GM21526 (cell line): Measurements from ENCODE around the gene ANKRD31.

ENCODE experiments used
- ATAC-seq: cut with Tn5 transposase; IDR thresholded peaks from one replicate; pipeline ENCODE4 v1.9.1; 2021; ENCODE audit warnings: moderate library complexity; ENCODE audit not compliant: unreplicated experiment, low FRiP score

Gene ANKRD31

DNA sequence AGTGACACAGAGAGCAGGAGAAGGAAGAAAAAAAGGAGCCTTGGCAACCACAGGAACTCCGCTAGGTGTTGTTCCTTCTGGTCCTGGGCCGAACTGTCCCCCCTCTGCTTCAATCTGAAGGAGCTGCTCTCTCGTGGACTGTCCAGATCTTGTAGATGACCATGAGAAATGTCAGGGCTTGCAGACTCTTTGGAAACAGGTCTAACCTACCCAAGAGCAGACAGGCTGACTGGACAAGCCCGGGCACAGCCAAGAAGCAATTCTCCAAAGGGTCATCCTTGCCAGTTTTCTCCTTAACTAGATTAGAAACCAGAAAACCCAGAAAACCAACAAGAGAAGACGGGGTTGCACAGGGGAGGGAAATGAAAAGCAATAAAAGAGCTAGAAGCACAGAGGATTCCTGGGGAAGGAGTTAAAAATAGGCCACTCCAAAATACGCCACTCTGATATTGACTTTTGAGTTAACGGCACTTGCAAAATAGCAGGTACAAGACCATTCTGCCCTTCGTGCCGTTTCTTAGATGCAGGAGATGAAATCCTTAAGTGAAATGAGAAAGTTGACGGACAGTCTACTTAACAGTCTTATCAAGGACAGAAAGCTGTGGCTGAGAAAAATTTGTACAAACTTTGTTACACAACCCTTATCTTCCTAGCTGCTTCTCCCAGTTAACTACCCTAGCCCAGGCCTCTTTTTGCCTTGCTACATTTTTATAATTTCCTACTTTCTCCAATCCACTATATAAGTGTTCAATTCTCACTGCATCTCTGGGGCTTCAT lies 190.1 kb downstream of the ANKRD31 start:
- no peak for ATAC-seq

DNA sequence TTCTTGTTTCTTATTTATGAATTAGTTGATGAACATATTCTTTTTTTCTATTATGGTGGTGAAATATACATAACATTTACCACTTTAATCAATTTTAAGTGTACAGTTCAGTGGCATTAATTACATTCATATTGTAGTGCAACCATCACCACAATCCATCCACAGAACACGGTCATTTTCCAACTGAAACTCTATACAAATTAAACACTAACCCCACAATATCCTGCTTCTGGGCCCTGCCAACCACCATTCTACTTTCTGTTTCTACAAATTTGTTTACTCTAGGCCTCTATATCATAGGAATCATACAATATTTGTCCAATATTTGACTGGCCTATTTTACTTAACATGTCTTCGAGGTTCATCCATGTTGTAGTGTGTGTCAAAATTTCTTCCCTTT lies 191.6 kb downstream of the ANKRD31 start:
- no peak for ATAC-seq

DNA sequence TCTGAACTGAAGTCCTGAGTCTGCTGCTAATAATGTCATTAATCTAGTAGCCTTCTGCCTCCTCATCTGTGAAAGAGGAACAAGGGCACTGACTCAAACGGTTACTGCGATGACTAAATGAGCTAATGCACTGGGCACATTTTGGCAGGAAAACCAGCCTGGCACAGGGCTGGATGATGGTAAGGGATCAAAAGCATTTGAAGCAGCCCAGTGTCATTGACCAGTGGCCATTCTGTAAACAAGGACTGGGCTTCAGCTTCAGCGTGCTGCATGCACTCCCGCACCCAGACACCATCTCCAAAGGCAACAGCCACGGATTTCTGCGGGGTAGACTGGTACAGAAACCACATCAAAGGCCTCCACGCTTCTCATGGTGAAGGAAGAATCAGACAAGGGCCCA lies 192.3 kb downstream of the ANKRD31 start:
- ATAC-seq = no peak

DNA sequence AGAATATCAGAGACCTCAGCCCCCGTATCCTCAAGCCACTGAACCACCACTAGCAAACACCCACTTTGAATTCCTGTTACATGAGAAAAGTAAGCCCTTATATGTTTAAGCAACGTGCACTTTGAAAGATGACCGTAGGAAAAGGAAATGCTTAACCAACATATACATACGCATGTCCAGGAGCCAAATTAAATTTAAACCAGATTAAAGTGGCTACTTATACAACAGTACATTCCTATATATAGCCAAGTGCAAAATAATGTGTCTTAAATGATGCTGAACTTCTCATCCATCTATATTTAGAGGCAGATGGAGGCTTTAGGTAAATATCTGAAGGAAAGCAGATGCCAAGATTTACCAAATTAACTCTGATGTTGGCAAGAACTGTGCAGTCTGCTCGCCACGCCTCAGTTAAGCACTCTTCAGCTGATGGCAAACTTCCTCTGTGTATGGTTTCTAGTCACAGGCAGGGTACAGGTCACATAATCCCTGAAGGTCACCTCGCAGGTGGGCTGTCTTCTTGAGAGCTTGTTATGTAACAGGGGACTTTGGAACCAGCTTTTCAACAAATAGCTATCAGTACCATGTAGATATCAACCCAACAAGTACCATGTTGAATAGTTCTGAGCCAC lies 192.9 kb downstream of the ANKRD31 start:
- no peak for ATAC-seq

DNA sequence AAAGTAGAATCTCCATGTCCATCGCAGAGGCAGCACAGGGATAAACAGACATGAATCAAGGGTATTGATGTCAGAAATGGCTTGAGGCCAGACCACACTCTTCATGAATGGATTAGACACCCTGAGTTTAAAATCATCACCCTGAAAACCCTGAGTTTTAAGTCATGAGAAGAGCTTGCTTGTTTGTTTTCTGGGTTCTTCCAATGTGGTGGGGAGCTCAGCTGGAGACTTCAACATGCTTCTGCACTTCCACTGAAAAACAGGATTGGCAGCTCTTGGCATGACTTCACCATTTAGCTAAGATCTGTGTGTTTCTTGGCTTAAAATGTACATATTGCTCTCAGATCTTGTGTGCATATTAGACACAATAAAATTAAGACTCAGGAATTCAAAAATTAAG lies 194.2 kb downstream of the ANKRD31 start:
- no peak for ATAC-seq

DNA sequence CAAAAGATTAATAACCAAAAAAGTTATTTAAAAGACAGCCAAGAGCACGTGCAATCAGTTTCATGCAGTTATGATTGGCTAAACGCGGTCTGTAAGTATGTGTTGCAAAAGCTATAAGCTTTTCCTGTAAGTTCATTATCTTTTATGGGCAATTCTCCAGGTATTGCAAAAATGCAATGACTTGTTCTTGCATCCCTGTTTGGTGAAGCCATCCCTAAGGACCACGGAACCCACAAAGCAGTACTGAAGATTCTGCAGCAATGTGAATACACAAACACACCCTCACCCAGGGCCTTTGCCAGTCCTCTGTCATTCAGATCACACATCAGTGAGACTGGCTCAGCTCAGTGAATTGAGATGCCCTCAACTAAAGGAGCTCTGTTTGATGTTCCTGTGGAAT lies 195.7 kb downstream of the ANKRD31 start:
- ATAC-seq = no peak

DNA sequence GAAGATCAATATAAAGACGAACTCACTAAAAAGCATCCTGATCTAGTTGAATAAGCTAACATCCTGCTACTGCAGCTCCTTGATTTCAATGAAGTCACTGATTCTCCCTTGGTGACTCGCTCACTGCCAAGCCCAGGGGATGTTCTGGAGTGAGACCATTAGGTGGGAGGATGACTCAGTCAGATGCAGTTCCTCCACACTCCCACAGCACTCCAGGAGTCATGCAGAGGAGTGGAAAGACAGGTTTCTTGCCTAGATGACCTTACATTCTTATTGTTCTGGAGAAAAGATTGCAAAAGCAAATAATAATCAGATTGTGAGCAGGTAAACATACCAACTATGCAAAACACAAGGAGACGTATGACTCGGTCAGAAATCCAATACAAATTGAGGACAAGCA lies 199.6 kb downstream of the ANKRD31 start:
- no peak for ATAC-seq

DNA sequence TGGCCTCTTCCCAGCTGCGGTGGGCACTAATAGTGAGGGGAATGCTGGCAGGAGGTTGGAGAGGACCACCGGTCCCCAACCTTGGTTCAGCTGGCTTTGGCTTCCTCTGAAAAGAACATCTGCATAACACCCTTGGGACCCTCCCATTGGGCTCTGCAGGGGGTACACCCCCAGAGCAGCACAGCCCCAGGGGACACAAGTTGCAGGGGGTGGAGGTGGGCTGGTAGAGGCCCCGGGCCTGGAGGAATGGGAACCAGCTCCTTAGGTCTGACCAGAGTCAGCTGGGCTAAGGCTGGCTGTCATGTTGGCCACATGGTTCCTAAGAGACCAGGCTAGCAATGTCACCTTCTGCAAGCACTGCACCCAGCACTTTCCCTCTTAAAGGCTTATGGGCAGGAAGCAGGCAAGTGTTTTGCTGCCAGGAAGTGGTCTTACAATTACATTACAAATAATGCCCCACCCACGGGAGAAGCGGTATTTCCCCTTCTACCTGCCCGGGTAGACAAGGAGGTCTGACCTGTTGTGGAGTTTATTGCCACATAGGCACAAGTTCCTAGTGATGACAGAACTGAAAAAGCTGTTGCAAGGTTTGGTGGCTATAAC lies 202.4 kb downstream of the ANKRD31 start:
- ATAC-seq = no peak

DNA sequence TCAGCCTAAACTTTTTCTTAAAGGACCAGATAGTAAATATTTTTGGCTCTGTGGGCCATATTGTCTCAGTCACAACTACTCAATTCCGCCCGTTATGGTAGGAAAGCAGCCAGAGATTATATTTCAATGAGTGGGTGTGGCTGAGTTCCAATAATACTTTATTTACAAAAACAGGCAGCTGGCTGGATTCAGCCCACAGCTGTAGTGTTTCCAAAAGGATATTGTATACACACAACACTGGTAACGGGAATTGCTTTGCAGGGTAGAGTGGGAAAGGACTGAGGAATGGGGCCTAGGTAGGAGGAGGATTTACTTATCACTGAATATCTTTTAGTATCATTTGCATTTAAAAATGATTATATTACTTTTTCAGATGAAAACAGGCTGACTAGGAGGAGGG lies 205.3 kb downstream of the ANKRD31 start:
- ATAC-seq = no peak

DNA sequence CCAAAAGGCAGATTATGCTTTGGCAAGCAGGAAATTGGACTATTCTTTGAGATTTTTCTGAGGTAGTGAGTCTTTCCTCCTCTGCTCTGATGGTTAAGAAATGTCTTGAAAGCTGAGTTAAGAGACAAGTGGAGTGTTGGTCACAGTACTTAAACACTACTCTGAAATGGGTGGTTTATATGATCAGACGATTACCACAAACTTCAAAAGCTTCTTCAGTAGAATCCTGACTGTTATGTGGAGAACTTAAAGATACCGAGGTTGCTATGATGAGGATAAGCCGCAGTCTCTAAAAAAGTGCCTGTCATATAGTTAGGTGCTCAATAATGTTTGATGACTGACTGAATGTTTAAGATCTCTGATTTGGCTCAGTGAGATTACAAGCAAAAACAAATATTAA lies 208.6 kb downstream of the ANKRD31 start:
- ATAC-seq = no peak

DNA sequence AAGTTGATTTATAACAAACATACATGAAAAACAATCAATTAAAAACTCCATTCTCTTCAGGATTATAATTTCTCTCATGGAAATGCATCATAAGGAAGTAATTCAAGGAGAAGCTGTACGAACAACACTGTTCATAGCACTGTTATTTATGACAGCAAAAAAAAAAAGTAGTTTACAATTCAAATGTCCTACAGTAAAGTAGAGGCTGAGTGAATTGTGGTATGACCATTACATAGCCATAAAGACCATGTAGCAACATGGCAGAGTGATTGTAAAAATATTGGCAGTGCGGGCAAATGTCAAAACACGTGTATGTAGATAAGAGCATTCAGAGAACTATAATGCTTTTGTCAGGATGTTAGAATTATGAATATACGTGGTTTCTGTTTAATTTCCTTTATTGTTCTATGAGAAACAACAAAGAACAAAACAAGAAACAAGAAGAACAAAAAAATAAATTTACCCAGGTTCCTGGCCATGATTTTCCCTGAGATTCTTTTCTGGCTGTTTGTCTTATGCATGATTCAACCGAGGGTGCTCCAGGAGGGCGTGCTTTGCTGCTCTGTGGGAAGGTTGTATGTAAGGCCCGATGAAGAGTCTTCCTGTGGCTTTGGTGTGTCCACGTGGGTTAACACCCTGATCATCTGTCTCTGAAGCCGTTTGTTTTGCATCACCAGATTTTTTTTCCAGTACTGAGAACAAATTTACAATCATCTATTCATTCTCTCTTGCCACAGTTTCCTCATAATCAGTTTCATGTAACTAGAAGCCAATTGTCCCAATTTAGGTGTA lies 213.1 kb downstream of the ANKRD31 start:
- no peak for ATAC-seq

DNA sequence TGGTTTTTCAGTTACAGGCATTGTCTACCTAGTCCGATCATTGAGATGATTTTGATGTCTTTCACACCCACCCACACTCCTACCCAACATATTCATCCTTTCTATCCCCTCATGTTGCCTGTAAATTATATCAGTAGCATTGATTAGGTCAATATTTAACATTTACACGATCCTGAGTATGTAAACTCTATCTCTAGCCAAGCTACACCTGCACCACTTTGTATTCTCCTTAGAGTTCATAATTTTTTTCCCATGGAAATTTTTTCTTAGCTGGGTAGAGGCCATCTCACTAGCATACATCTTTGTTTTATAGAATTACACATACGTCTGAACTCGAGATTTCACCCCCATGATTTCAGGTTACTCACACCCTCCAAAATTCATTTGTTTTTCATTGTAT lies 214.9 kb downstream of the ANKRD31 start:
- ATAC-seq = no peak

DNA sequence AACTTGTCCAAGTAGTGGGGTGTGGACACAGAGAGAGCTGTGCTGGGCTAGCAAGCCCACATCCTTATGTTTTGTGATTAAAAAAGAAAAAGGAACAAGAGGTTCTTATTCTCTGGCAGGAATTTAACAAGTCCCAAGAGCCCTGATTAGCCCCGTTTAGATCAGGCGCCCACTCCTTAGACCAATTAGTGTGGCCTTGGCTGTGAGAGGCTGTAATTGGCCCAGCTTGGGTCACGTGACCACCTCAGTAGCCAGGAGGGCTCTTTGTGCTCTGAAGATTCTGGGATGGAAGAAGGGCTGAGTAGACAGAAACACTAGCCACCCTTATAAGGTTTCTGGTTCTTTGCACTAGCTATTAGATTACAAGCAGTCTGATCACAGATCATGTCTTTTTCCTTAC lies 215.5 kb downstream of the ANKRD31 start:
- ATAC-seq = no peak

DNA sequence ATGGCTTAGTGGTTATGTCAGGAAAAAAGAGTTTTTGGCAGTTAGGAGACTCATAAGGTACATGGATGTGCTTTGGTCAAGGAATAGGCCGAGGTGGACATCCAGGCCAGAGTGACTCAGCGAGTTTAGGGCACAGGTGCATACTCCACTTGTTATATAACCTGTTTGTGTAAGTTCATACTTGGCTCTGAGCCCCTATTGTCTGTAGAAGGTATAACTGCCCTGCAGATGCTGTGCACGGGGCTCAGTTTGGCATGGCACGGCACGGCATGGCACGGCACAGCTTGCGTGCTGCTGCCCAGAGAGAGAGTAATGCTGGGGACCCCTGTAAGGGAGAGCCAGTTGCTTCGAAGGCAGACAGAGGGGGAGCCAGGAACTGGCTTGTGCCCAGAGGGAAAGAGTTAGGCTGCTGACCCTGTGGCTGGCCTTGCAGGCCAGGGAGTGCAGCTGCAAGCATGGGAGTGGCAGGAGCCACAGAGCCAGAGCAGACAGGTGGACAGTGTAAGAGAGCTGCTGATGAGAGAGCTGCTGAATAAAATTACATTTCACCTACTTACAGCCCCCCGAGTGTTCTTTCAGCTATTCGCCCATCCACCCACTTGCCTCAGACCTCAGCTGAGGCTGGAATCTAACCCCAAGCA lies 216.5 kb downstream of the ANKRD31 start:
- no peak for ATAC-seq

DNA sequence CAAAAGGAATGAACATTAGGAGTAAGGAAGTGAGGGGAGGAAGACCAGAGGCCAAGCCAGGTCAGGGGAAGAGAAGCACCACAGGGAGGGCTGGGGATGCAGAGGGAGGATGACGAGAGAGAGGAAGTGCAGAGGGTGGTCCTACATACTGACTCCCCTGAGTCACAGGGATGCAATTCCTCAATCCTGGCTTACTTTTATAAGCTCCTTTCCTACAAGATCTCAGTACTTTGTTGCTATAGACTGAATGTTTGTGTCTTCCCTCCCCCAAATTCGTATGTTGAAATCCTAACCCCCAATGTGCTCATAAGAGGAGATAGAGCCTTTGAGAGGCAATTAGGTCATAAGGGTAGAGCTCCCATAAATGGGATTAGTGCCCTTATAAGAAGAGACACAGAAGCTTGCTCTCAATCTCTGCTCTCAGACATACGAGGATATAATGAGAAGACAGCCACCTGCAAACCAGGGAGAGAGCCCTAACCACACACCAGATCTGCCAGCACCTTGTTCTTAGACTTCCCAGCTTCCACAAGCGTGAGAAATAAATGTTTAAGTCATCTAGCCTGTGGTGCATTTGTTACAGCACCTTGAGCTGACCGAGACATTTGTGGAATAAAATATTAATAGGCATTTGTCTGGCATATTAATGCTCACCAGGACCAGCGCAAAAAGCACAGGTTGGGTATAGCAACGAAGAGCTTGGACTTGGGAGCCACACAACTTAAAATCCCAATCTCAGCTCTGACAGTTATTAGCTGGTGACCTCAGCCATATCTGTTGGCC lies 217.7 kb downstream of the ANKRD31 start:
- ATAC-seq = no peak
